SW480 (cell line): Measurements from ENCODE around the gene AUTS2.

ENCODE experiments used
- DNase-seq: peaks from one replicate; pipeline ENCODE4 v3.0.0-alpha.2; 2016; ENCODE audit warnings: low spot score

The AUTS2 gene

DNA sequence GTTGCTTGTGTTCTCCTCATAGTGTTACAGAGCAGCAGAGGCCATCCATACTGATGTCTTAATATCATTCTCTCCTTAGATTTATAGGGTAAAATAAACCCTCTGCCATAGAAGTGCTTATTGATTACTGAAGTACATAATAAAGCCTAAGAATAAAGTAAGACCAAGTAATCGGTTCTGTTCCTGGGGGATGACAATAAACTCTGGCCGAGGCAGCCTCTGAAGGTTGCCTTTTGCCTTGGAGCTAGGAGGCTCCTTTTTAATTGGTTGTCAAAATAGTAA is 822.0 kb downstream of the AUTS2 start:
- DNase-seq, result no peak

GRCh38 chr7:70421319-70421718 is 823.0 kb downstream of the AUTS2 start:
- no peak for DNase-seq

GRCh38 chr7:70426249-70426880 is 828.1 kb downstream of the AUTS2 start:
- no peak for DNase-seq

- no peak for DNase-seq
These were observed 834.3 kb downstream of the AUTS2 start for GRCh38 chr7:70432567-70433001.

- peak; percentile 37 for DNase-seq
These were observed 836.1 kb downstream of the AUTS2 start for GRCh38 chr7:70434376-70434775.

- DNase-seq, result no peak
These were observed 836.5 kb downstream of the AUTS2 start for GRCh38 chr7:70434821-70435220.

DNA sequence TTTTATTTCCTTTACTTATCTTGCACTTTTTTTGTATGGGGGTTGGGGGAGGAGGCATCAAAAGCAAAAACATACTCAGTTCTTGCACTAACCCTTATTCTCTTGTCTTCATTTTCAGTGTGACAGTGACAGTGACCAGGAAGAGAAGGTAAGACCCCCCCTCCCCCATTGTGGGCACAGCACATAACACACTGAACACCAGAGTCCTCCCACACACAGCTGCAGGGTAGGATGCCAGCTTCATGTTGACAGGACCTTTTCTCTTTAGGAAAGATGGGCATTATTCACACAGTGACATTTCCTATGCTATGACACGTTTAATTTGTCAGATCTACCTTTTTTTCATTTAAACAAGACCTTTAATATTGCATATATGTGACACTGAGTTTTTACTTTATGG is 837.4 kb downstream of the AUTS2 start:
- DNase-seq, result no peak

DNA sequence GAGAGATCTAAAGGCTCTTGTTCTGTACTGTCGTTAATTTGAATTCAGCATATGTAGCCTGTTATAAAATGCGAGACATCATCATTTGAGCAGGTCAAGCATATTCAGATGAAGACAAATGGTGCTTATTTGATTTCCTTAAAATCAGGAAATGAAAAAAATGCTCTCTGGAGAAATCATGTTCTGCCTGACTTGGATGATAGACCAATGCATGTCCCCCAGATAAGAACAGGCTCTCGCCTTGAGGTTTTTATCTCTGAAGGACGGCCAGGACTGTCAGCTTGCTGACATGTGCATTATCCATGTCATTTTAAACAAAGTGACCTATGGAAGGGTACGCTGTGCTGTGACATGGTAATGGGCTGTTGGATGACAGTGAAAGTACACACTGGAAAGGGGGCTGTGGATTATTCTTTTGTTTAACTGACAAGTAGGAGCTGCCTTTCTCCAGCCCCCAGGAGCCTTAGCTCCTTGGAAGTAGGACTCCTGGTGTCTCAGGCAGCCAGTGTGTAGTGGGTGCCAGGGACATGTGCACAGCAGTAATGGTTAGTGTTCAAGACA is 838.6 kb downstream of the AUTS2 start:
- DNase-seq, result no peak

DNA sequence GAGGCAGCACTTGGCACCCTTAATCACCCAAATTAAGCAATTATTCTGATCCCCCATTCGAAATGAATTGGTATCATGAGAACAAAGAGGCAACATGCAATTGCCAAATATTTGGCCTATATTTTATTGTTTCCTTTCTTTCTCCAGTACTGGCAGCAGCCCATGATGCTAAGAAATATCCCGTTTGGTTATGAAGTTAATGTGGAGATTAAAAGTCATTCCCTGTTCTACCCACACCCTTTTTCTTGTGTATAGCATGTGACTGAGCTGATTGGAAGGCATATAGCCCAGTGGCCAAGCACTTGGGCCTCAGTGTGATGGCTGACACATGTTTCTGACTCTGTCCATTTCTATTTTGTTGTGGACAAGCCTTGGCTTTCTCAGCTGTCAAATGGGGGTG is 841.4 kb downstream of the AUTS2 start:
- no peak for DNase-seq

DNA sequence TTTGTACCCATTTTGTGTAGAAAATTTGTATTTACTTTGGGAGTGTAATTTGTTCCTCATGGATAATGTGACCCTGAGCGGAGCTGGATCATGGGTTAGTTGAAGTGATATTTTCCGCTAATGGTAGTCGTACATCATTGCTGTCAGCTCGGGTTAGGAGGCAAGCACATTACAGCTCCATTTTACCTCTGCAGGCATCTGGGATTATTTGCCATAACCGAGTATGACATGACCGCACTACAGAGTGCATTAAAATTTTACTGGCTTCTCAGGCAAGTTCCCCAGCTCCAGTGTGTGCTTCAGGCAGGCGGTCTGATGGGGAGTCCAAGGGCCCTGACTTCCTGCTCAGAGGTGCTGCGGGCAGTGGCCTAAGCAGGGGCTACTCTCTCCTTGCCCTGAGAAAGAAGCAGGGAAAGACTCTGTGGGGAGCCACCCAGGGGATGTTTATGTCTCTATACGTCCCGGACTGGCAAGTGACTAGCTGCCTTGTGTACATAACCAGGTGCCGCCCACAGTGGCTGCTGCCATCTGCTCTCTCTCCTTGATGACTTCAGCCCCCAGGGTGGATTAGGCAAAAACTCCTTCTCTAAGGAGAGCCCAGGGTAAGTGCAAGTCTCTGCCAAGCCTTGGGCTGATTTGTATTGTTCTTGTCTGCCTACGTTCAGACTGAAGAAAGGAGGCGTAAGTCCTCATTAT is 848.3 kb downstream of the AUTS2 start:
- DNase-seq, result no peak

- DNase-seq, result no peak
These were observed 850.1 kb downstream of the AUTS2 start for GRCh38 chr7:70448312-70448906.

DNA sequence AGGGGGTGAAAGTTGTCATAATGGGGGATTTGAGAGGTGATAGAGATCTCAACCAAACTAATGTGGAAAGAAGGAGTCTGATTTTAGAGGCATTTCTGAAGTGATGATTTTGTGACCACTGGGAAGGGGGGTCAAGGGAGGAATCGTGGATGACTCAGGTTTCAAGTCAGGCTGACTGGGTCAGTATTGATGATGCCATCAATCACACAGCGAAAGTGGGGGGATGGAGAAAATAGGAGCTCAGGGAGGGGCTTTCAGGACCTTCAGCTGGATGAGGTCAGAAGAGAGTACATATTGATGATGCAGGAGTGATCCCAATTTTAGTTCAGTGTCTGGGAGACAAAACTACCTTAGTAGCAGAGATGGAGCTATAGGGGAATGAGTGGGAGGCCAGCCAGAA is 852.5 kb downstream of the AUTS2 start:
- no peak for DNase-seq

DNA sequence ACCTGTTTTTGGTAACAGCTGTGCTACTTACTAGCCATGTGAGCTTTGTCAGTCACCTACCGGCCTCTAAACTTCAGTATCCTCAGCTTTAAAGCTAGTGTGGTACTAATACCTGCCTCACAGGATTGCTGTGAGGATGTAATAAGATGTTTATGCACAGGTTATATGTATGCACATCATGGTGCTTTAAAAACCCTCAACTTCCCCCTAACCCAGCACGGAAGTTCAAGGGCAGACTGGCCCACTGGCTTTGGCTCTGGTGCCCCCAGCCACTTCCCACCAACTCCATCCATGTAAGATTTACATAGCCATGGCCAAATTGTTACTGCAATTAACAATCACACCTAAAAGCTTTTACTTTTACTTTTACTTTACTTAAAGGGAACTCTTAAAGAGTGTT is 857.6 kb downstream of the AUTS2 start:
- DNase-seq, result no peak

GRCh38 chr7:70456719-70457118 is 858.4 kb downstream of the AUTS2 start:
- DNase-seq, result no peak

DNA sequence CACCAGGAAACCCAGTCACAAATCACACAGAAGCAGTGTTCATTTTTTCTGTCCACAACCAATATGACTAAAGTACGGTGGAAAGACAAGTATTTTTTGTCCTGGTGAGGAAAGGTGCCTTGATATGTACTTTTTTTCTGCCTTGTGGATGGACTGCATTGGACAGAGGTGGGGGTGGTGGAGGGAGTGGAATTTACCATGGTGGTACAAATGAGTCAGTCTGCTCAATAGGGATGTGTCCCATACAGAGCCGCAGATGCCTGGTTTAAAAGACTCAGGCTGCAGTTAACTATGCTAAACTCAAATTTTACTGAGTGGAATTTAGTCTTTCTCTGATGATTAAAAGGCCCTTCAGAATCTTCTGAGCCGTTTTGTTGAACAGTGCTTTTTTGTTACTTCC is 859.2 kb downstream of the AUTS2 start:
- DNase-seq, result no peak

- no peak for DNase-seq
These were observed 859.8 kb downstream of the AUTS2 start for GRCh38 chr7:70457883-70458680.

GRCh38 chr7:70458745-70459144 is 860.5 kb downstream of the AUTS2 start:
- no peak for DNase-seq

DNA sequence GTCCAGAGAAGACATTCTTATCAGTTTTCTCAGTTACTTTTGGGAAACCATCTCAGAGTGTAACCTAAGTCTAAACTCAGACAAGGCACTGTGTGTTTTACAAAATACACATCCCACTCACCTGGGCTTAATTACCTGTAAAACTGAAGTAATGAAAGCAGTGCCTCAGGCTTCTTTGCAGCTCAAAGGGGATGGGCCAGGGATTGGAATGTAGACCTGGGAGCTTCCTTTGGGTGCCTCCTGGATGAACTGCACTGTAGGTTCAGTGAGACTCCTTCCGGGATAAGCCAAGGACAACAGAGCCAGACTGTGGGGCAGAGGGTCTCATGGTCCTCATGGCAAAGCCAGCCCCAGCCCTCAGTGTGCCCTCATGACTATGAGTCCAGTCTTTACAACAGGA is 861.3 kb downstream of the AUTS2 start:
- no peak for DNase-seq

DNA sequence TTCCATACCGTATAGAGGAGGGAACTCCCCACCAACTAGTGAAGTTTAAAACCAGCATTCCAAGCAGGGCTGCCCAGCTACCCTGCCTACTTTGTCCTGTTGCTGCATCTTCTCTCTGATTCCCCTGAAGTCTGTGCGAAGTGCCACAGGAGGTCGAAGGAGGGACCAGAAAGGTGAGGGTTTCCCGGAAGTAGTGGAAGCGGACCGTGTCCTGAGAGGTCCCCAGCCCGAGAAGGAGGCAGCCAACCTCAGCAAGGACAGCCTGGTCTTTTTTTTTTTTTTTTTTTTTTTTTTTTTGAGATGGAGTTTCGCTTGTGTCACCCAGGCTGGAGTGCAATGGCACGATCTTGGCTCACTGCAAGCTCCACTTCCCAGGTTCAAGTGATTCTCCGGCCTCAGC is 861.8 kb downstream of the AUTS2 start:
- no peak for DNase-seq

GRCh38 chr7:70460562-70460961 is 862.3 kb downstream of the AUTS2 start:
- no peak for DNase-seq

DNA sequence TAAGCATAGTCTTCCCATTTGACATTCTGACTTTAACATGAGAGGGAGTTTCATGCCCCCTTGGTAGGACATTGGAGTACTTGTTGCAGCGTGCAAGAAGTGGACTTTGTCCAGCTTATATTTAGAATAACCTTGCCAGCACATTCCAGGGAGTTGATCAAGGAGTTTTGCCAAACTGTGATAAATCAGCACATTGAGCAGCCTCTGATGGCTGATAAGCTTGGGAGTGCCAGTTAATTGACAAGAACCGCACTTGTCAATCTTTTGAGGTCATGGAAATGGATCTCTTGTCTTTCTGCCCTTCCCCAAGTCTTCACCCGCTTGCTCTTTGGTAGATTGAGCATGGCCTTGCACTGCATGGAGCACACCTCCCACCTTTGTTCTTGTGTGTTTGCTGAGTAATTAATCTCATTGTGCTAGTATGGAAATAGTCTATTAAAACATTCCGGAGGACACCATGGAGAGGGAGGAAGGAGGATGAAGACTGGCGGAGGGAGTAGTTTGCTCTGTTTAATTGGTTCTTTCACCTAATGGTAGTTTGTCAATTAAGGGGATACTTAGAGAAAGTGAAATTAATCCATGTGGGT is 865.2 kb downstream of the AUTS2 start:
- DNase-seq, result no peak

- DNase-seq, result peak; percentile 28
These were observed 868.6 kb downstream of the AUTS2 start for GRCh38 chr7:70466725-70467364.
